AG09319 (cell line): ENCODE results near the gene BTN1A1.

Experiments
- DNase-seq: peaks from one replicate; pipeline ENCODE4 v3.0.0-alpha.2; 2010; ENCODE audit warnings: low read depth; ENCODE audit errors: extremely low read depth
- CTCF ChIP-seq: IDR thresholded peaks from 2 replicates; pipeline ENCODE4 v1.5.1; 2011; ENCODE audit warnings: low read depth, mild to moderate bottlenecking, inconsistent platforms, low read length, moderate library complexity

BTN1A1 gene

GRCh38 chr6:26476896-26477295 is 23.2 kb upstream of the BTN1A1 start:
- DNase-seq, result no peak
- no peak for TF ChIP-seq CTCF

GRCh38 chr6:26477426-26477825 is 22.7 kb upstream of the BTN1A1 start:
- TF ChIP-seq CTCF, result no peak
- DNase-seq, result no peak

GRCh38 chr6:26478100-26478984 is 21.8 kb upstream of the BTN1A1 start:
- no peak for DNase-seq
- TF ChIP-seq CTCF, result no peak

- TF ChIP-seq CTCF, result no peak
- no peak for DNase-seq
Measured at GRCh38 chr6:26478985-26479278, 21.2 kb upstream of the BTN1A1 start.

GRCh38 chr6:26482338-26482737 is 17.8 kb upstream of the BTN1A1 start:
- no peak for TF ChIP-seq CTCF
- DNase-seq, result no peak

GRCh38 chr6:26483727-26484126 is 16.4 kb upstream of the BTN1A1 start:
- no peak for TF ChIP-seq CTCF
- DNase-seq, result no peak

- no peak for DNase-seq
- no peak for TF ChIP-seq CTCF
Measured at GRCh38 chr6:26484161-26484560, 15.9 kb upstream of the BTN1A1 start.
